NT2/D1 (cell line): ENCODE results near the gene IMMT.

Source experiments
- SUZ12 ChIP-seq: IDR thresholded peaks from 2 replicates; pipeline ENCODE4 v1.6.1; 2011; ENCODE audit not compliant: insufficient read length, insufficient read depth; ENCODE audit errors: extremely low read depth
- YY1 ChIP-seq: IDR thresholded peaks from 2 replicates; pipeline ENCODE4 v1.6.1; 2011; ENCODE audit not compliant: insufficient read length, insufficient read depth
- ZNF274 ChIP-seq: IDR thresholded peaks from 2 replicates; pipeline ENCODE4 v1.6.1; 2011; ENCODE audit warnings: mild to moderate bottlenecking, low read depth, low read length

- TF ChIP-seq SUZ12 = no peak
- TF ChIP-seq YY1 = no peak
- TF ChIP-seq ZNF274 = no peak
These were observed 46.3 kb upstream of the IMMT start for GRCh38 chr2:86241611-86242010.
